ENCODE data around the gene PDGFRB. TPM values are rescaled to one million over a fixed set of nuclear protein-coding genes. Genes with fewer than 3 reads are reported as not detected.
A peak's percentile ranks its signal among the peaks of the same experiment; 100 is the strongest.

PDGFRB gene
- total RNA-seq, 1 donor from 2014 or later = 89.3 TPM

- no peak for ATAC-seq
- H3K4me3 ChIP-seq = no peak within 1 kb of the TSS
- intact Hi-C loops (cut with DNase I) = no loop called here
These were observed 11.2 kb upstream of the PDGFRB start, which contains the start of gene CDX1 for GRCh38 chr5:150166650-150167511. Gene CDX1, plus strand, starts transcription at chr5:150166778. Its CDS starts 99 bp downstream, at chr5:150166877.

GRCh38 chr5:150166037-150166649 lies 10.5 kb upstream of the PDGFRB start:
- DNase-seq = no peak
- no peaks in the 10 kb centered on the region for H3K36me3 ChIP-seq
- intact Hi-C loops (cut with DNase I) = no loop called here
- TF ChIP-seq CTCF (IDR thresholded peaks at IDR 0.05) = no peak
- ATAC-seq = no peak
- H3K27ac ChIP-seq = no peak overlapping the region
- no peaks in the 10 kb centered on the region for H3K9me3 ChIP-seq
- no peak overlapping the region for H3K4me3 ChIP-seq
- peaks cover 19% of the 10 kb centered on the region for H3K4me1 ChIP-seq
- H3K27me3 ChIP-seq (ENCODE audit: low read depth) = peaks cover 23% of the 10 kb centered on the region

More at GRCh38 chr5:150166650-150167511, 11.2 kb upstream of the PDGFRB start, which contains the start of gene CDX1:
- Histone ChIP-seq H3K4me1 (peaks cover 19% of the 10 kb centered on the region), H3K27me3 (ENCODE audit: low read depth) (peaks cover 23% of the 10 kb centered on the region), H3K27ac (no peak within 1 kb of the TSS), H3K36me3 (no peaks in the 10 kb centered on the region), H3K9me3 (no peaks in the 10 kb centered on the region)
- no peak for DNase-seq
- no peak for TF ChIP-seq CTCF (IDR thresholded peaks at IDR 0.05)

- H3K27ac ChIP-seq = peak overlapping the region; percentile 36
- intact Hi-C loops (cut with DNase I) = no loop called here
- peaks cover 19% of the 10 kb centered on the region for H3K4me1 ChIP-seq
- no peaks in the 10 kb centered on the region for H3K36me3 ChIP-seq
- ATAC-seq = no peak
- no peak for DNase-seq
- no peaks in the 10 kb centered on the region for H3K9me3 ChIP-seq
- H3K27me3 ChIP-seq (ENCODE audit: low read depth) = peaks cover 20% of the 10 kb centered on the region
- H3K4me3 ChIP-seq = no peak overlapping the region
- TF ChIP-seq CTCF (IDR thresholded peaks at IDR 0.05) = no peak
These were observed 8.8 kb upstream of the PDGFRB start for GRCh38 chr5:150164211-150164980.

- H3K27me3 ChIP-seq (ENCODE audit: low read depth) = peaks cover 17% of the 10 kb centered on the region
- intact Hi-C loops (cut with DNase I) = no loop called here
- no peaks in the 10 kb centered on the region for H3K9me3 ChIP-seq
- DNase-seq = peak; percentile 59
- no peak overlapping the region for H3K4me3 ChIP-seq
- H3K4me1 ChIP-seq = peaks cover 21% of the 10 kb centered on the region
- no peak overlapping the region for H3K27ac ChIP-seq
- TF ChIP-seq CTCF (IDR thresholded peaks at IDR 0.05) = no peak
- H3K36me3 ChIP-seq = no peaks in the 10 kb centered on the region
- ATAC-seq = peak in 1 of 2 donors; percentile 21
These were observed 8.0 kb upstream of the PDGFRB start for GRCh38 chr5:150163547-150164059.

- no peak for DNase-seq
- intact Hi-C loops (cut with DNase I) = no loop called here
- peaks cover 17% of the 10 kb centered on the region for H3K27me3 ChIP-seq (ENCODE audit: low read depth)
- peaks cover 24% of the 10 kb centered on the region for H3K4me1 ChIP-seq
- no peak for ATAC-seq
- H3K36me3 ChIP-seq = no peaks in the 10 kb centered on the region
- no peak for TF ChIP-seq CTCF (IDR thresholded peaks at IDR 0.05)
- H3K4me3 ChIP-seq = no peak overlapping the region
- H3K9me3 ChIP-seq = no peaks in the 10 kb centered on the region
- no peak overlapping the region for H3K27ac ChIP-seq
These were observed 7.4 kb upstream of the PDGFRB start for GRCh38 chr5:150163035-150163434.
